ENCODE data around the gene SIX5.
"Not testable (repeated sequence)": the region's sequence is repeated elsewhere in the genome, so short reads cannot be mapped to it uniquely, and the experiment has no call there.

DNA sequence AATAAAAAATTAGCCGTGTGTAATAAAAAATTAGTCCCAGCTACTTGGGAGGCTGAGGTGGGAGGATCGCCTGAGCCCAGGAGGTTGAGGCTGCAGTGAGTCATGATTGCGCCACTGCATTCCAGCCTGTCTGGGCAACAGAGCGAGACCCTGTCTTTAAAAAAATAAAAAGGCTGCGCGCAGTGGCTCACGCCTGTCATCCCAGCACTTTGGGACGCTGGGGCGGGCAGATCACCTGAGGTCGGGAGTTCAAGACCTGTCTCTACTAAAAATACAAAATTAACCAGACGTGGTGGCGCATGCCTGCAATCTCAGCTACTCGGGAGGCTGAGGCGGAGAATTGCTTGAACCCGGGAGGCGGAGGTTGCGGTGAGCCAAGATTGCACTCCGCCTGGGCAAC lies 40.4 kb downstream of the SIX5 start:
- TF ChIP-seq EZH2 (IDR thresholded peaks at IDR 0.05; ENCODE audit: borderline replicate concordance, low read depth, low read length, poor library complexity, severe bottlenecking) = not testable (repeated sequence)
- TF ChIP-seq, protein P1, sequence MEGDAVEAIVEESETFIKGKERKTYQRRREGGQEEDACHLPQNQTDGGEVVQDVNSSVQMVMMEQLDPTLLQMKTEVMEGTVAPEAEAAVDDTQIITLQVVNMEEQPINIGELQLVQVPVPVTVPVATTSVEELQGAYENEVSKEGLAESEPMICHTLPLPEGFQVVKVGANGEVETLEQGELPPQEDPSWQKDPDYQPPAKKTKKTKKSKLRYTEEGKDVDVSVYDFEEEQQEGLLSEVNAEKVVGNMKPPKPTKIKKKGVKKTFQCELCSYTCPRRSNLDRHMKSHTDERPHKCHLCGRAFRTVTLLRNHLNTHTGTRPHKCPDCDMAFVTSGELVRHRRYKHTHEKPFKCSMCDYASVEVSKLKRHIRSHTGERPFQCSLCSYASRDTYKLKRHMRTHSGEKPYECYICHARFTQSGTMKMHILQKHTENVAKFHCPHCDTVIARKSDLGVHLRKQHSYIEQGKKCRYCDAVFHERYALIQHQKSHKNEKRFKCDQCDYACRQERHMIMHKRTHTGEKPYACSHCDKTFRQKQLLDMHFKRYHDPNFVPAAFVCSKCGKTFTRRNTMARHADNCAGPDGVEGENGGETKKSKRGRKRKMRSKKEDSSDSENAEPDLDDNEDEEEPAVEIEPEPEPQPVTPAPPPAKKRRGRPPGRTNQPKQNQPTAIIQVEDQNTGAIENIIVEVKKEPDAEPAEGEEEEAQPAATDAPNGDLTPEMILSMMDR (conservative IDR thresholded peaks at IDR 0.05; ENCODE audit: low read depth, low read length) = not testable (repeated sequence)

All from A673 (cell line).